Measurements from ENCODE around the gene ASMTL.
"Not testable (repeated sequence)": the region's sequence is repeated elsewhere in the genome, so short reads cannot be mapped to it uniquely, and the experiment has no call there.

ASMTL gene

DNA sequence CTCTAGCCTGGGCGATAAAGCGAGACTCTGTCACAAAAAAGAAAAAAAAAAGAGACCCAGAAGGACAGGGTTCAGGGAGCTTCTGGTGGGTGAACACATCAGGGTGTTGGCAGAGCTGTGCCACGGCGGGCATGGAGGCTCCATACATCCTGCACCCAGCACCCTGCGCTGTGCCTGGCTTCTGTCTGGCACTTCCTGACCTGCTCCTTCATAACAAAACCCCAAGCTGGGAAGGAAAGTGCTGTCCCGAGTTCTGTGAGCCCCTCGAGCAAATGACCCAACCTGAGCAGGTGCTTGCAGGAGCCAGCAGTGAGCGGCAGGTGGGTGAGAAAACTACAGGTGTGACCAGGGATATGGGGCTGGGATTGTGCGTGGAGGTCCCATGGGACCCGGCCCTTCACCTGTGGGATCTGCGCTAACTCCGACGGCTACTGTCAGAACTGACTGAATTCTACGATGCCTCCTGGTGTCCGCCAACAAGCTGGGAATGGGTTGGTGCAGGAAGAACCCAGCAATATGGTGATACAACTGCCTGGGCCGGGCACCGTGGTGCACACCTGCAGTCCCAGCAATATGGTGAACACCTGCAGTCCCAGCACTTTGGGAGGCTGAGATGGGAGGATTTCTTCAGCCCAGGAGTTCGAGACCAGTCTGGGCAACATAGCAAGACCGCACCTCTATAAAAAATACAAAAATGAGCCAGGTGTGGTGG, 18.9 kb downstream of the ASMTL start:
- ATAC-seq (no peak), DNase-seq (no peak)

DNA sequence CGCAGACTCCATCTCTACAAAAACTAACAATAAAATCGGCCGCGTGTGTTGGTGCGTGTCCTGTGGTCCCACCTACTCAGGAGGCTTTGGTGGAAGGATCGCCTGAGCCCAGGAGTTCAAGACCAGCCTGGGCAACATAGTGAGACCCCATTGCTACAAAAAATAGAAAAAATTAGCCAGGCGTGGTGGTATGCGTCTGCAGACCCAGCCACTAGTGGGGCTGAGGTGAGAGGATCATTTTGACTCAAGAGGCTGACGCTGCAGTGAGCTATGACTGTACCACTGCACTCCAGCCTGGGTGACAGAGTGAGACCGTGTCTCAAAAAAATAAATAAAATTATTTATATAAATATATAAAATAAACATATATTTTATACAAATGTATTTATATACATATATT, 22.3 kb downstream of the ASMTL start:
- ATAC-seq, result no peak

DNA sequence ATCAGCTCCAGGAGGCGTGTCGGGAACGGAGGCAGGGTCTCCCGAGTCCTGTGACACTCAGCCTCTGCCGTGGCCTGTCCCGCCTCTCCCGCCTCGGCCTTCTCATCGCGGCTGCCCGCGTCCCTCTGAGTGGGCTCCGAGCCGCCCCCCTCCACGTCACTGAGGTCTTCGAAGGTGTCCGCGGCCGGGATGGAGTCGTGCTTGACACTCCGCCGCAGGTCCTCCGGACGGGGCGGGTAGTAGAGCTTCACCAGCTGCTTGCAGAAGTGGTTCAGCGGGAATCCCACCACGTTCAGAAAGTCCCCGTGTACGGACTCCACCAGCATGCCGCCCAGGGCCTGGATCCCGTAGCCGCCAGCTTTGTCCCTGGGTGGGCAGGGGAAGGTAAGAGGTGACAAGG, 25.0 kb downstream of the ASMTL start:
- ATAC-seq, result no peak
- no peak for DNase-seq

More for the DNA sequence above, 22.3 kb downstream of the ASMTL start:
- DNase-seq, result no peak

DNA sequence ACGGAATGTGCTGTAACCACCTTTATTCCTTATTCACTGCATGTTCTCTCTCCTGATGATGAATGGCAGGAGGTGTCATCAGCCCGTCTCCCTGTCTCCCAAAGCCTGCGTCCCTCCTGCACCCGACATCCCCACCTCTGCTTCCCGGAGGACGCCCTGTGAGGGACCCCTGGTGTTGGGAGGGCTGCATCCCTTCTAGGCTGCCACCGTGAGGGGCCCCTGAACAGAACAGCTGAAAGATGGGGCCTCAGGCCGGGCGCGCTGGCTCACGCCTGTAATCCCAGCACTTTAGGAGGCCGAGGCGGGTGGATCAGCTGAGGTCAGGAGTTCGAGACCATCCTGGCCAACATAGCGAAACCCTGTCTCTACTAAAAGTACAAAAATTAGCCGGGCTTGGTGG, 26.4 kb downstream of the ASMTL start:
- ATAC-seq, DNase-seq: not testable (repeated sequence)

DNA sequence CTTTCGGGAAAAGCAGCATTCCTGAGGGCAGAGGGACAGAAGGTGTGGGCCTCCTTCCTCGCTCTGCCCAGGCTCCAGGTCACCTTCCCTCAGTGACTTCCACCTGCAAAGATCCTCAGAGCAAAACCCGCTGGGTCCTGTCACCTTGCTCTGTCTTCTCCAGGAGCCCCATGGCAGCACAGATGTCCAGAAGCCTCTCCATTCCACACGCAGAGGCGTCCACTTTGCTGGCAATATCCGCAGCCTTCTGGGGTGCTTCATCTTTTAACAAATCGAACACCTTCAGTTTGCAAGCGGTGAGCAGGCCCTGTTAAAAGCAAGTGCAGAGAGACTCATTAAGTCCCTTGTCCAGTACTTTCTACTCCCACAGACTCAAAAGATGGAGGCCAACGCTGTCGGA, 27.3 kb downstream of the ASMTL start:
- DNase-seq, result no peak

DNA sequence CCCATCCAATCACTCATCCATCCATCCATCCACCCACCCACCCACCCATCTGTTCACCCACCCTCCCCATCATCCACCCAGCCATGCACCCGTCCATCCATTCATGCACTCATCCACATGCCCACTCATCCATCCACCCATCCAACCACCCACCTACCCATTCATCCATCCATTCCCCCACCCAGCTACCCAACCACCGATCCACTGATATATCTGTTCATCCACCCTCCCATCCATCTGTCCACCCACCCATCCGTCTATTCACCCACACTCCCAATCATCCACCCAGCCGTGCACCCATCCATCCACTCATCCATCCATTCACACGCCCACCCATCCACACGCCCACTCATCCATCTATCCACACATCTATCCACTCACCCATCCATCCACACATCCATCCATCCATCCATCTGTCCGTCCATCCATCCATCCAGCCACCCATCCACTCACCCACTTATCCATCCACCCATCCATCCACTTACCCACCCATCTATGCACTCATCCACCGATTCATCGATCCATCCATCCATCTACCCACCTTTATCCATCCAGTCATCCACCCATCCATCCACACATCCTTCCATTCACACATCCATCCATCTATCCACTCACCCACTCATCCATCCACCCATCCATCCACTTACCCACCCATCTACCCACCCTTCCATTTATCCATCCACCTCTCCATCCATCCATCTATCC, 28.4 kb downstream of the ASMTL start:
- DNase-seq (no peak), ATAC-seq (no peak)

More for the DNA sequence above, 27.3 kb downstream of the ASMTL start:
- no peak for ATAC-seq

DNA sequence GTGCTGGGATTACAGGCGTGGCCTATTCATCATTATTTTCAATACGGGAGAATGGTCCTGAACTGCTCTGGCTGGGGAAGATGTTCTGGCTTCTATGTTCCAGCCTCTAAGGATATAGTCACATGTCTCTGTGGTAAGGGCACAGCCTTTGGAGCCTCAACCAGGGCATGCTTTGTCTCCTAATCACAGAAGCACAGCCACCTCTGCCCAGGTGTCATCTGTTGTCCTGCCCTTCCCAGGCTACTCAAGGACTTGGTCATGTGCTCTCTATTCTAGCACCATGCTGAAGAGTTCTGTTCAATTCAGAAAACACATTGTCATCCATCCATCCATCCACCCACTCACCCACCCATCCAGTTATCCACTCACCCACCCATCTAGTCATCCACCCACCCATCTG, 29.5 kb downstream of the ASMTL start:
- DNase-seq (no peak), ATAC-seq (no peak)

DNA sequence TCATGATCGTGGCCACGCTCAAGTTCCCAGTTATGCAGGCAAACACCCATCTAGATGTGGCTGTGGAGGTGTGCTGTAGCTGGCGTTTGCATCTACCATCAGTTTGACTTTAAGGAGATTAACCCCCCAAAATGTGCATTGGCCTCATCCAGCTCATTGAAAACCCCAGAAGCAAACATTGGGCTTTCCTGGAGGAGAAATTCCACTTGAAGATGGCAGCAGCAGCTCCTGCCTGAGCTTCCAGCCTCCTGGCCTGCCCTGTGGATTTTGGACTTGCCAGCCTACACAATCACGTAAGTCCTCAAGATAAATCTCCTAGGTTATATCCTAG, 30.6 kb downstream of the ASMTL start:
- DNase-seq (no peak), ATAC-seq (no peak)

DNA sequence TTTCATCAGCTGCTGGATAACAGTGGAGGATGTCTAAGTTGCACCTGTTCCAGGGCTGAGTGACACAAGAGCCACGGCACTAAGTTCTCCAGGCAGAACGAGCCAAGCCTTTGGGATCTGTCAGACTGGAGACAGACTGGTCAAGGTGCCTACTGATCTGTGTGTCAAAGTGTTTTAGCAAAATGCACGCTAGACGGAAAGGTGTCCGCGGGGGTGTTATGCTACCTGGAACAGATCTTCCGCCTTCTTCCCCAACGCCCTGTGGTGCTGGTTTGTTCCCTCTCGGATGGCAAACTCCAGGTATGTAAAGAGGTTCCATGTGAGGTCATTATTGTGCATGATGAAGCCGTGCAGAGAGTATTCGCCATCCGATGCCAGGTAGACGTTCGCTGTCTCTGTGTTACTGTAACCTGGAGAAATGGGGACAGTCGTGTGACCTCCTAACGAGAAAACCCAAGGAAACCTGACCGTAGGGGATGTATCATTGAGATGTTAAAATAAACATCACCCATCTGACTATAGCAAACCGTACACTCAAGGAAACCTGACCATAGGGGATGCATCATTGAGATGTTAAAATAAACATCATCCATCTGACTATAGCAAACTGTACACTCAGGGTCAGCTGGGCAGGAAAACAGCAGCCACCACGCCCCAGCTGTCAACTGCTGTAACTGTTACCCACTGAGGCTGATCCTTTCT, 31.1 kb downstream of the ASMTL start:
- ATAC-seq (no peak), DNase-seq (no peak)

DNA sequence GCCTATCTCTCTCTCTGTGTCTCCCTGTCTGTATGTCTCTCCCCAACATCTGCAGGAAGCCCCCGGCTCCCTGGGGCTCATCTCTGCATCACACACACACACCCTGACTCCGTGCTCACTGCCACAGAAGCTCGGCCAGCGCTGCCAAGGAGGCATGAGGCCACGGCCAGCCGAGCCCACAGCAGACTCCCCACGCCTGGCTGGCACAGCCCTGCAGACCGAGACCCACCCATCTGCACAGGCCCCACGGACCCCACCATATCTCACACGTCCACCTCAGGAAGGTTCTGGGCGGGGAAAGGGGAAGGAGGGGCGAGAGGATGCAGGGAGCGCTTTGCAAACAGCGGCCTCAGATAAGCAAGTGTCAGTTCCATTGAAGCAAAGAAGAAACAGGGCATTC, 32.3 kb downstream of the ASMTL start:
- DNase-seq (no peak), ATAC-seq (no peak)

DNA sequence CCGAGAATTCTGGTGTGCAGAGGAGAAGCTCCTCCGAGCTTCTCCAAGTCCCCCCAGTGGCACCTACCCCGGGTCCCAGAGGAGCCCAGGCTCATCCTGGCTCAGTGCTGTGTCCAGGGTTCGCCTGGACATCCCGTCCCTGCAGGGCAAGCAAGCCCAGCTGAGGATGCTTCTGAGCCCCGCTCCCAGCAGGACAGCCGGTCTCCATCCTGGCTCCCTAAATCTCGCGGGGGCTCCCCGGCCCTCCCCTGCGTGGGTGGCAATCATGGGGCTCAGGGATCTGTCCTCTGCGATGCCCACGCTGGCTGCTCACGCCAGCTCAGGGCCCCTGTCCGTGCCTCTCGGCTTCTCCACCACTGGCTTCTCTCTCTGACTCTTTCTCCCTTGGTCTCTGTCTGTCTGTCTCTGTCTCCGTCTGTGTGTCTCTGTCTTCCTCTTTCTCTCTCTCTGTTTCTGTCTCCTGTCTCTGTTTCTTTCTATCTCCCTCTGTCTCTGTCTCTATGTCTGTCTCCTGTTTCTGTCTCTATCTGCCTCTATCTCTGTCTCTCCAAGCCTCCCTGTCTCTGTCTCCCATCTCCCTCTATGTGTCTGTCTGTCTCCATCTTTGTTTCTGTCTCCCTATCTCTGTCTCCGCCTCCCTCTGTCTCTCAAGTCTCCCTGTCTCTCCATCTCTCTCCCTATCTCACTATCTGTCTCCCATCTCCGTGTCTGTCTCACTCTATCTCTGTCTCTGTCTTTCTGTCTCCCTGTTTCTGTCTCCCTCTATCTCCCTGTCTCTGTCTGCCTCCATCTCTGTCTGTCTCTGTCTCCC, 33.0 kb downstream of the ASMTL start:
- DNase-seq (no peak), ATAC-seq (peak; percentile 6)

DNA sequence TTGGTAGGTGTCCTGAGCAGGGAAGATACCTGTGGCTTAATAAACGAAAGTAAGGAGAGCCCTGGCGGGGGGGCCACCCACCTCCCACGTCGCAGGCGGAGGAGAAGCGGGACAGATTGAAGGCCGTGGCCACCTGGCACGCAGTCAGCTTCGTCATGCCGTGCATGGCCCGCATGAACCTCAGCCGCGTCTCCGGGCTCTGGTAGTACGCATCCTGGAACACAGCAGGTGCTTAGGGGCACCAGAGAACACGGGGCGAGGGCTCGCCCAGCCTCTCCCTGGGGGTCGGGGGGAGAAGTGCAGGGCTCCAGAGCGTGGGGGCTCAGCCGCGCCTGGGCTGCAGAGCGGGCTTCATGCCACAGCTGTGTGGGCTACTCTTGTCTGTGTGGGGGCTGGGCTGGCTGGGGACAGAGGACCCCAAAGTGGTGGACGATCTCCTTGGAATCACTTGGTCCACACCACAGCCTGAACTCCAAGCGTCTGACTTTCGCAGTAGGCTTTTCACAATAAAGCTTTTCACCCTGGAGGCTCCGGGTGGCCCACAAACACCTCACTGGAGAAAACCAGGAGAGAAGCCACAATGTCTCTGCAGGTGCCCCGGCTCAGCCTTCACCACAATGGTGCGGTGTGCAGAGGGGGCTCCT, 33.7 kb downstream of the ASMTL start:
- DNase-seq, result no peak
- peak; percentile 15 for ATAC-seq

DNA sequence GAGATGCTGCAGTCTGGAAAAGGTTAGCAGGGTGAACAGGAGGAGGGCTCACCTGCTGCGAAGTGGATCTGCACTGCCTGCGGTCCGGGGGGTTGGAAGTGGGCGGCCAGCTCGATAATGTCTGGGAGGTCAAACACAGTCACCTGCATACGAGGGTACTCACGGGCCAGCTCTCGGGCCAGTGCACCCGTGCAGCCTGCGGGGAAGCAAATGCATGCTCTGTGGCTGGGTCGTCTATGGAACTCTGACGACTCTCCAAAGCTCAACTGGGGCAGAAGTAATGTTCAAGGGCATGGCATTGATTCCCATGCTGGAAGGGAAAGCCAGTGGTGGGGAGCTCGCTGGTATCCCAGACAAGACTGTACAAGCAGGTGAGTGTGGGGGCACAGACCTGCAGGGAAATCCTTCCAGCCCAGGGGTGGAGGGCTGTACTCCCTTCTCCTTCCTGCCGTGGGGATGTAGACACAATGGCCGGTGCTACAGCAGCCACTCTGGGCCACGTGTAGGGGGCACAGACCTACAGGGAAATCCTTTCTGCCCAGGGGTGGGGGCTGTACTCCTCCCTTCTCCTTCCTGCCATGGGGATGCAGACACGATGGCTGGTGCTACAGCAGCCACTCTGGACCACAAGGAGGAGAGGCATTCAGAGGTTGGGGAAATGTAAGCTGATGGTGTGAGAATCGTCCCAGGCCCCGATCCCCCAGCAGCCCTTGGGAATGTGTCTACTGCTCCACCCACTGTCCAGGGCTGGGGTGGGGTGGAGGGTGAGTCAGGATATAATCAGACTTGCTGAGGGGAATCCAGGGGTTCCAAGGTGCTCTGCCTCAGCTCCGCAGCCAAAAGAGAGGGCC, 34.6 kb downstream of the ASMTL start:
- no peak for ATAC-seq

DNA sequence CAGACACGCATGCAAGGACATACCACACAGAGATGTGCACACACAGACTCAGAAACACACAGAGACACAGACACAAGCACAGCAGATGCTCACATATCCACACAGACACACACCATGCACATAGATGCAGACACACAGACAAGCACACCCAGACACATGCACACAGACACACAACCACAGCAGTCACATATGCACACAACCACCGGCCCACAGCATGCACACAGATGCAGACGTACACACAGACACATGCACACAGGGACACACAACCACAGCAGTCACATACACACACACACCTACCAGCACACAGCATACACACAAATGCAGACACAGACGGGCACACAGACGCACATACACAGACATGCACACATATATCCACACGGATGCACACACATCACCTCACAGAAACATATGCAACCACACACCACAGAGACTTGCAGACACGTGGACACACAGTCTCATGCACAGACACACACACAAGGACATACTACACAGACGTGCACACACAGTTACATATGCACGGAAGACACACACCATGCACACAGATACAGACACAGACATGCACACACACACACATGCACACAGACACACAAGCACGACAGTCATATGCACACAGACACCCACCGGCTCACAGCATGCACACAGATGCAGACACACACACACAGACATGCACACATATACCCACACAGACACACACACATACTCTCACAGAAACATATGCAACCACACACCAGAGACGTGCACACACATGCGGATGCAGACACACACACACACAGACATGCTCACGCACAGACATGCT, 35.5 kb downstream of the ASMTL start:
- ATAC-seq, result no peak

More for the DNA sequence above, 34.6 kb downstream of the ASMTL start:
- no peak for DNase-seq

DNA sequence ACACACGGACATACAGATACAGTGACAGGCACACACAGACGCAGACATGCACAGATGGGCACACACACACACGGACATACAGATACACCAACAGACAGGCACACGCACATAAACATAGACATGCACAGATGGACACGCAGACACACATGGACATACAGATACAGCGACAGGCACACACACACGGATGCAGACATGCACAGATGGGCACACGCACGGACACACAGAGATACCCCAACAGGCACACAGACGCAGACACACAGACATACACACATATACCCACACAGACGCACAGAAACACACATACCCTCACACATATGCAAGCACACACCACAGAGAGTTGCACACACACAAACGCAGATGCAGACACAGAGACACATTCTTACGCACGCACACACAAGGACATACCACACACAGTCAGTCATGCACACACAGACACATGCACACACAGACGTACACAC, 36.4 kb downstream of the ASMTL start:
- no peak for DNase-seq
- ATAC-seq, result no peak

More for the DNA sequence above, 35.5 kb downstream of the ASMTL start:
- no peak for DNase-seq

DNA sequence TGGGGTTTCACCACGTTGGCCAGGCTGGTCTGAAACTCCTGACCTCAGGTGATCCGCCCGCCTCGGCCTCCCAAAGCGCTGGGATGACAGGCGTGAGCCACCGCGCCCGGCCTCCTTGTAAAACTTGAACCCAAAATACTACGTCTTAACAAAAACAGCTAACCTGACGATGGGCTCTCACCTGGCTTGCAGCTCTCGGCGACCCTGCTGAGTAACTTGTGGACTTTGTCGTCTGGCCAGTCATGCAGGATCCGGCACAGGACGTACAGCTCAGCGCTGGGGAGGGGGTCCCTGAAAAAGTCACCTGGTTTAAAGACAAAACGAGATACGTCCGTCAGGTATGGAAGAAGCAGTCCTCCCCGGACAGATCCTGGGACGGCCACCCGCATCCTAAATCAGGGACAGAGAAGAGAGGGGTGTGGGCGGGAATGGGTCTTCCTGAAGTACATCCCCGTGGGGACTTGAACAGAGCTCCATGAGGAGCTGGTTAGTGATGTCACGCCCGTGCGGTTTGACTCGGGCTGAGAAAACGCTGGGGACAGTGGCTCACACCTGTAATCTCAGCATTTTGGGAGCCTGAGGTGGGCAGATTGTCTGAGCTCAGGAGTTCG, 40.1 kb downstream of the ASMTL start:
- no peak for ATAC-seq

DNA sequence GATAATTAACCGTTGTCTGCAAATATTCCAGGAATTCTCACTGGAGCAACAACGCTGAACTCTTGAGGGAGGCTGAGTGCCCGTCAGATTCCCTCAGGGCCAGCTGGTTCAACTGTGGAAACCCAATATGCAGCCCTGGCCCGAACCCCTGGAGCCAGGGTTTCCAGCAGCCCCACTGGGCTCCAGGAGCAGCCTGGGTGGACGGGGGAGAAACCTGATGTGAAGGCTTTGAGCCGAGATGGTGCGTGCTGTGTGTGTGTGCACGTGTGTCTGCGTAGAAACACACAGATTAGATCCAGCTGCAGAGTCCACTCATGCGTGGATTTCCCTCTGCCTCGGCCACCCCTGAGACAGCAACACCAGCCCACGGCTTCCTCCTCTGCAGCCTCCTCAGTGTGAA, 41.4 kb downstream of the ASMTL start:
- no peak for DNase-seq
- ATAC-seq, result no peak

More for the DNA sequence above, 40.1 kb downstream of the ASMTL start:
- no peak for DNase-seq

DNA sequence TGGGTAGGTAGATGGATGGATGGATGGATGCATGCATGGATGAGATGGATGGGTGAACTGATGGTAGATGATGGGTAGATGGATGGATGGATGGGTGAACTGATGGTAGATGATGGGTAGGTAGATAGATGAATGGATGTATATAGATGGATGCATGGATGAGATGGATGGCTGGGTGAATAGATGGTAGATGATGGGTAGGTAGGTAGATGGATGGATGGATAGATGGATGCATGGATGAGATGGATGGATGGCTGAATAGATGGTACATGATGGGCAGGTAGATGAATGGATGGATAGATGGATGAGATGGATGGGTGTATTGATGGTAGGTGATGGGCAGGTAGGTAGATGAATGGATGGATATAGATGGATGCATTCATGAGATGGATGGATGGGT, 45.7 kb downstream of the ASMTL start:
- DNase-seq (no peak), ATAC-seq (no peak)

DNA sequence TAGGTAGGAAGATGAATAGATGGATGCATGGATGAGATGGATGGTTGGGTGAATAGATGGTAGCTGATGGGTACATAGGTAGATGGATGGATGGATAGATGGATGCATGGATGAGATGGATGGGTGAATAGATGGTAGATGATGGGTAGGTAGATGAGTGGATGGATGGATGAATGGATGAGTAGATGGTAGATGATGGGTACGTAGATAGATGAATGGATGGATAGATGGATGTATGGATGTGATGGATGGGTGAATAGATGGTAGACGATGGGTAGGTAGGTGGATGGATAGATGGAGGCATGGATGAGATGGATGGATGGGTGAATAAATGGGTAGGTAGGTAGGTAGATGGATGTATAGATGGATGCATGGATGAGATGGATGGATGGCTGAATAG, 46.9 kb downstream of the ASMTL start:
- not testable (repeated sequence) for ATAC-seq, DNase-seq

DNA sequence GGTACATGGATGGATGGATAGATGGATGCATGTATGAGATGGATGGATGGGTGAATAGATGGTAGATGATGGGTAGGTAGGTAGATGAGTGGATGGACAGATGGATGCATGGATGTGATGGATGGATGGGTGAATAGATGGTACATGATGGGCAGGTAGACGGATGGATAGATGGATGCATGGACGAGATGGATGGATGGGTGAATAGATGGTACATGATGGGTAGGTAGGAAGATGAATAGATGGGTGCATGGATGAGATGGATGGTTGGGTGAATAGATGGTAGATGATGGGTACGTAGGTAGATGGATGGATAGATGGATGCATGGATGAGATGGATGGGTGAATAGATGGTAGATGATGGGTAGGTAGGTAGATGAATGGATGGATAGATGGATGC, 48.8 kb downstream of the ASMTL start:
- not testable (repeated sequence) for ATAC-seq

More for the DNA sequence above, 48.8 kb downstream of the ASMTL start:
- DNase-seq, result not testable (repeated sequence)

Measured in stimulated activated naive CD8-positive, alpha-beta T cell treated with anti-CD3 and anti-CD28 coated beads, Interleukin-15, Interleukin-2, amounts not matched to agents 100 U/mL and 50 U/mL, for 24 hours (primary cell).